ENCODE data around the gene ATP1A2. TPM values are rescaled to one million over a fixed set of nuclear protein-coding genes. Genes with fewer than 3 reads are reported as not detected.

Gene ATP1A2
- total and polyA plus RNA-seq, 2 experiments from 2014 or later = 4.9 to 17.7 TPM

GRCh38 chr1:160097151-160097910 lies 18.2 kb upstream of the ATP1A2 start:
- Mint-ChIP-seq H3K36me3 (ENCODE audit: low read depth) (peaks cover 26% of the 10 kb centered on the region), H3K4me1 (peaks cover 51% of the 10 kb centered on the region), H3K27ac (peak overlapping the region; percentile 90), H3K27me3 (ENCODE audit: insufficient read depth, low read depth, poor library complexity) (peaks cover 9% of the 10 kb centered on the region), H3K4me3 (peak overlapping the region; percentile 89), H3K9me3 (no peaks in the 10 kb centered on the region; the same call in 2 of the 3 replicates)
- Histone ChIP-seq H4K20me1 (replicated peaks; ENCODE audit: insufficient read depth) (no peaks in the 10 kb centered on the region; the same call in 1 of the 2 replicates), H3K4me2 (peak overlapping the region; percentile 98), H3F3A (replicated peaks; ENCODE audit: low read depth) (peaks cover 10% of the 10 kb centered on the region; the same call in 1 of the 2 replicates), H3K79me2 (replicated peaks; ENCODE audit: insufficient read depth) (peaks cover 37% of the 10 kb centered on the region), H2AFZ (no peak overlapping the region), H3K36me3 (ENCODE audit: insufficient read depth) (peaks cover 7% of the 10 kb centered on the region; the same call in 1 of the 2 replicates), H3K27me3 (ENCODE audit: insufficient read depth) (no peaks in the 10 kb centered on the region), H3K27ac (ENCODE audit: low read depth) (peak overlapping the region; percentile 92), H3K4me1 (ENCODE audit: insufficient read depth) (peaks cover 45% of the 10 kb centered on the region), H3K9me2 (ENCODE audit: insufficient read depth) (no peaks in the 10 kb centered on the region), H3K4me3 (peak overlapping the region; percentile 97)
- DNase-seq (ENCODE audit: low spot score) (no peak), ATAC-seq (no peak)
- TF ChIP-seq EZH2phosphoT487 (IDR thresholded peaks at IDR 0.05; ENCODE audit: unreplicated experiment) (no peak), ETS1 (IDR thresholded peaks at IDR 0.05) (no peak), REST (IDR thresholded peaks at IDR 0.05; ENCODE audit: unreplicated experiment) (no peak), CREB1 (CRISPR knock-in tag; IDR thresholded peaks at IDR 0.05; ENCODE audit: low read depth) (no peak), EZH2 (IDR thresholded peaks at IDR 0.05; ENCODE audit: low read depth, unreplicated experiment) (no peak), CTCF (conservative IDR thresholded peaks at IDR 0.05; ENCODE audit: low read depth in 2 of 2) (no peak), ZNF462 (CRISPR knock-in tag; IDR thresholded peaks at IDR 0.05) (no peak), POLR2AphosphoS5 (IDR thresholded peaks at IDR 0.05; ENCODE audit: low read depth) (no peak), NANOG (IDR thresholded peaks at IDR 0.05; ENCODE audit: borderline replicate concordance) (no peak)
